ENCODE data around the gene TJP1.
"Not testable (repeated sequence)": the region's sequence is repeated elsewhere in the genome, so short reads cannot be mapped to it uniquely, and the experiment has no call there.

TJP1 gene

GRCh38 chr15:29685156-29686078 lies 136.9 kb downstream of the TJP1 start:
- FAIRE-seq (no peak), DNase-seq (ENCODE audit: low spot score) (no peak)

DNA sequence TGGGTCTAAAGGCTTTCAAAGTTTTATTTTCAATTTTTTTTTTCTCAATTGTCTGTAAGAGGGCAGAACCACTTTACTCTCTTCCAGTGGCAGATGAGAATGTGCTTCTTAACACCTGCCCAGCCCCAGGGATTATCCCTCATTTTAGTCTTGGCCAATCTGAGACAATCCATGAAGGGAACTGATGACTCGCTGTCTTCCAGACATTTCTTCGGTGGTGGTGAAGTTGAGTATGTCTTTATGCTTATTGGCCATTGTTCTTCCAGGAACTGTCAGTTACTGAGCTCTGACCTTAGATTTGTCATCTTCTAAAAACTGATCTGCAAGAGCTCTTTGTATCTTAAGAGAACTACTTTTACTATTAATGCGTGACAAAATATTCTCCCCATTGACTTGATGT lies 139.5 kb downstream of the TJP1 start:
- FAIRE-seq = no peak
- DNase-seq (ENCODE audit: low spot score) = no peak

GRCh38 chr15:29682361-29682760 lies 139.9 kb downstream of the TJP1 start:
- no peak for DNase-seq (ENCODE audit: low spot score)
- FAIRE-seq = no peak

- no peak for FAIRE-seq
- DNase-seq (ENCODE audit: low spot score) = no peak
Observed at GRCh38 chr15:29681946-29682345, 140.3 kb downstream of the TJP1 start.

GRCh38 chr15:29681166-29681845 lies 141.0 kb downstream of the TJP1 start:
- FAIRE-seq (no peak), DNase-seq (ENCODE audit: low spot score) (no peak)

GRCh38 chr15:29680465-29681165 lies 141.7 kb downstream of the TJP1 start:
- DNase-seq (ENCODE audit: low spot score) = no peak
- no peak for FAIRE-seq

DNA sequence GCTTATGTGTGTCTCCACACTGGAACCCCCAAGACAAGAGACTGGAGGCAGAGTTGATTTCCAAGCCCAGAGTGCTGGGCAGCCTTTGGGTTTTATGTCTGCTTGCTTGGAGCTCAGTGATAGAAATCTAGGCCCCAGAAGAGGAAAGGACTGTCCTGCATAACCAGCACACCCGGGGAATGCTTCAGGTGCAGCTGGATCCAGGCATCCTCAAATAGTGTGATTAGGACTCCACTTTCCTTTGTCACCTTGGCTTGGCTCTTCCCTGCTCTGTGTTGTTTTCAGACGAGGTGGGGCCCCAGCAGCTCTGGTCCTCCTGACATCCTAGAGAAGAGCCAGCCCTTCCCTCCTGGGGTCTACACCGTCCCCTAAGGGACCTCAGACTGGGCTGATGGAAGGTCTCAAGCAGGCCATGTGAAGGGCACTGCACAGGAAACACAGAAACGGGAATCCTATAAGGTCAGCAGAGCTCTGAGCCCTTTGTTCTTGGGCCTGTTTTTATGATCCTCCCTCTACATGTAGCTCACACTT lies 143.7 kb downstream of the TJP1 start:
- no peak for DNase-seq (ENCODE audit: low spot score)

DNA sequence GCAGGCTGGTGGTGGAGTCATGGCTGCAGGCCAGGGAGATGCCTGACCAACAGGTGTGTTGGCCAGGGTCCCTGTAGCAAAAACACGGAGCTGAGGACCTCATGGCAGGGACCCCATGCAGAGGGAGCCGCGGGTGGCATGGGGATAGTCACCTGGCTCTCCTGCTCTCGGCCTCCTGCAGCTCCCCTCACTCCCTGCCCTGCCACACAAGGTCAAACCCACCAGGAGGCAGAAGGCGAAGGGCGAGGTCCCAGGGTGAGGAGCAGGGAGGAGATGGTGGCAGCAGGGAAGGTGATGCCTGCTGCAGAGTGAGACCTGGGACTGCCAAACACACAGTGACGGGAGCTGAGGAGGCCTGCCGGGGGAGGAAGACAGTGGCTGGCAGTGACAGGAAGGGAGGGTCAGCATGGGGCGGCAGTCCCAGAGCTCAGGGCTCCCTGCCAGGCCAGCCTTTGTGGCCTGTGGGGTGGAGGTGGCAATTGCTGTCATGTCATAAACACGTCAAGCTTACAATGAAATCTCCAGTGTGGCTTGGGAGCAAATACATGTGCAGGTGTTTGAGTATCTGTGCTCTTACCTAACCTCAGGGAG lies 144.3 kb downstream of the TJP1 start:
- no peak for FAIRE-seq

More for the DNA sequence above, 143.7 kb downstream of the TJP1 start:
- FAIRE-seq = no peak

DNA sequence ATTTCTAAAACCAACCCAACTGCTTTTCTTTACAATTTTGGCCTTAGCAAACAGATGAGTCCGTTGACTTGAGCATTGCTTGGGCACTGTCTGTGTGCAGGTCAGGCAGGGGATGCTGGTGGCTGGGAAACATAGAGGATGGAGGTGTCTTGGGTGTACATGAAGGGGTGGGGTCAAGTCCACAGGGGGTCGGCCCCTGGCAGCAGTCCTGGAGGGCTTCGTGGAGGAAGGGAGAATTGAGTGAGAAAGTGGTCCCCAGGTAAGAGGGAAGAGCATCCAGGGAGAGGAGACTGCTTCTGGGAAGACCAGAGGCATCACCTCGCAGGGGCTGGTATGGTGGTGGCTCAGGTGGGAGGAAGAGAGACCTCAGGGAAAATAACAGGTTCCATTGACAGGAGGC lies 144.8 kb downstream of the TJP1 start:
- FAIRE-seq = no peak

More for the DNA sequence above, 144.3 kb downstream of the TJP1 start:
- DNase-seq (ENCODE audit: low spot score) = no peak

DNA sequence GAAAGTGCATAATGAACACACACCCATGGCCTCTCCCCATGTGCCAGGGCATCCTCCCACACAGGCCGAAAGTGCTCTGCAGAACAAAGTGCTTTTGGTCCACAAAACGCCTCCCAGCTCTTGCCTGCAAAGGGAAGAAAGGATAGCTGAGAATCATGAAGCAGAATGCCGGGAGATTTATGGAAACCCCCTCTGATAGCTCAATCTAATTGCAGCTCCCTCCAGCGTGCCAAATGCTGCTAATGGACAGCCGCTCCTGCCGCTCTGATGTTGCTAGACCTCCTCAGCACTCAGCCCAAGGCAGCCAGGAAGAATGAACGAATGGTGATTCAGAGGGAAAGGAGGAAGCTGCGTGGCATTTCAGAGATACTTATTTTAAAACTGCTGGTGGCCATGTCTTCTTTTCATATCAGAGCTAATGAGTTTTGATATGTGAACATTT lies 145.3 kb downstream of the TJP1 start:
- FAIRE-seq = no peak
- peak; percentile 37 for DNase-seq (ENCODE audit: low spot score)

More for the DNA sequence above, 144.8 kb downstream of the TJP1 start:
- DNase-seq (ENCODE audit: low spot score) = no peak

GRCh38 chr15:29676374-29676960 lies 145.8 kb downstream of the TJP1 start:
- peak; percentile 44 for FAIRE-seq
- DNase-seq (ENCODE audit: low spot score) = peak; percentile 53

DNA sequence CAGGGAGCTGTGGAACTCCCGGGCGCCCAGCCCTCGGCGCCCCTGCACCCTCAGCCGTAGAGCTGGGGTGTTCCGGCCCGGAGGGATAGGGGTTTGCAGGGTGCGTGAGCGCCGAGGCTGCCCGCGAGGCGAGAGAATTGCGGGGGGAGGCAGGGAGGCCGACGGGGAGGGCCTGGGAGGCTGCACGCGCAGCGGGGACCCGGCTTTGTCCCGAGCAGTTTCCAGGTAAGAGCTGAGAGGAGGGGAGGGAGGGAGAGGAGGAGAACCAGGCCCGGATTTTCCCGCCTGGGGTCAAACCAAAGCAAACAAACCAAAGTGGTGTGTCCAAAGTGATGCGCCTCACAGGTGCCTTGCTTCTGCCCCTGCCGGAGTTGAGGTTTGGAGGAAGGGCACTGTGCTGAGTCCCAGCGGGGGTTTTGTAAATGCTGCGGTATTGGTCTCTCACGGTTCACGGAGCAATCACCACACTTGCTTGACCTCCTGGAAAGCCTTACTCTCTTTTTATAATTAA lies 146.4 kb downstream of the TJP1 start:
- FAIRE-seq (peak; percentile 84), DNase-seq (ENCODE audit: low spot score) (peak; percentile 73)

GRCh38 chr15:29674661-29675533 lies 147.4 kb downstream of the TJP1 start:
- DNase-seq (ENCODE audit: low spot score) (no peak), FAIRE-seq (no peak)

- peak; percentile 84 for FAIRE-seq
- DNase-seq (ENCODE audit: low spot score) = peak; percentile 67
Observed at GRCh38 chr15:29672923-29673809, 149.1 kb downstream of the TJP1 start.

- FAIRE-seq = no peak
- no peak for DNase-seq (ENCODE audit: low spot score)
Observed at GRCh38 chr15:29672446-29672845, 149.8 kb downstream of the TJP1 start.

GRCh38 chr15:29672046-29672445 lies 150.2 kb downstream of the TJP1 start:
- not testable (repeated sequence) for DNase-seq (ENCODE audit: low spot score); FAIRE-seq

DNA sequence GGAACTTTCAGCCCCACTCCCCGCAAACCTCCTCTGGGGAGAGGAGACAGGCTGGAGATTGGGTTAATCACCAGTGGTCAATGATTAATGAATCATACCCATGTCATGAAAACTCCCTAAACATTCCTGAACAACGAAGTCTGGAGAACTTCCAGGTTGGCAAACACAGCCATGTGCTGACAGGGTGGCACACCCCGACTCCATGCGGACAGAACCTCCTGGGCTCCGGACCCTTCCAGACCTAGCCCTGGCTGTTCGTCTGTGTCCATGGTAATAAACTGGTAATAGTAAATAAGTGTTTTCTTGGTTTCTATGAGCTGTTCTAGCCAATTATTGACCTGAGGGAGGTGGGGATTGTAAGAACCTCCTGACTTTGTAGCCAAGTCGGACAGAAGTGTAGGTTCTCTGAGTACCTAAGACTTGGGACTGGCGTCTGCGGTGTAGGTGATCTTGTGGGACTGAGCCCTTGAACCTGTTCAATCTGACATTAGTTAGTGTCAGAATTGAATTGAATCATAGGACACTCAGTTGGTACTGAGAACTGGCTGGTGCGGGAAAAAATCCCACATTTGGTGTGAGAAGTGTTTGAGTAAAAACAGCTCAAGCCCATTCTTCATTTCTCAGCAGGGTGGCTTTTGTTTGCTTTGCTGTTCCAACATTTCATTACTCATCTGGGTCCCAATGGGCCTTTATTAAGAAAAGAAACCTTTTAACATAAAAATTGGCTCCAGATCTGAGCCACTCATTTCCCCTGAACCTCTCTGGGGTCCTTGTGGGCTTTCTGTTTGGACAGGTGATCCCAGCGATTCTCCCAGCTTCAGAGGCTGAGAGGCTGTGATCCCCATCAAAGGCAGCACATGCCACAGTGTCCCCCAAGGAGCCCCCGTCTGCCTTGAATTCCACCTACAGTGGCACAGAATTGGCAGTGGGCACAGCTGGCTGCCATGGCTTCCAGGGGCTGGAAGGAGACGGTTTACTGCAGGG lies 151.0 kb downstream of the TJP1 start:
- FAIRE-seq (peak; percentile 94), DNase-seq (ENCODE audit: low spot score) (peak; percentile 96)
